Measurements from ENCODE around the gene ZCCHC7.

DNA sequence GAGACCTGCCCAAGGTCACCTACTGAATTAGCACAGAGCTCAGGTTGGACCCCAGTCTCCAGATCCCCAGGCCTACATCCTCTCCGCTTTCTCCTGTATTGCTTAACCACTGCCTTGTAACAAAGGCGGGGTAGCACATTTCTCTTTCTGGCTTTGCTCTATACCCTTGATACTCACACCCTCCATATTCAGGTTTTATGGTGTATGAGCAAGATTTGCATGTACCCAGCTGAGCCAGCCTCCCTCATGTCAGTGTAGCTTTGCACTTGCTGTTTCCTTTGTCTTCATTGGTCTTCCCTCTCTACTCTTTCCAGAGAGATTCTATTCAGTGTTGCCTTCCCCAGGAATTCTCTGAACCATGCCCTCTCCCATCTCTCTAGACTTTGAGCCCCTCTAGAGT, 19.6 kb upstream of the ZCCHC7 start:
- TF ChIP-seq, protein P1, sequence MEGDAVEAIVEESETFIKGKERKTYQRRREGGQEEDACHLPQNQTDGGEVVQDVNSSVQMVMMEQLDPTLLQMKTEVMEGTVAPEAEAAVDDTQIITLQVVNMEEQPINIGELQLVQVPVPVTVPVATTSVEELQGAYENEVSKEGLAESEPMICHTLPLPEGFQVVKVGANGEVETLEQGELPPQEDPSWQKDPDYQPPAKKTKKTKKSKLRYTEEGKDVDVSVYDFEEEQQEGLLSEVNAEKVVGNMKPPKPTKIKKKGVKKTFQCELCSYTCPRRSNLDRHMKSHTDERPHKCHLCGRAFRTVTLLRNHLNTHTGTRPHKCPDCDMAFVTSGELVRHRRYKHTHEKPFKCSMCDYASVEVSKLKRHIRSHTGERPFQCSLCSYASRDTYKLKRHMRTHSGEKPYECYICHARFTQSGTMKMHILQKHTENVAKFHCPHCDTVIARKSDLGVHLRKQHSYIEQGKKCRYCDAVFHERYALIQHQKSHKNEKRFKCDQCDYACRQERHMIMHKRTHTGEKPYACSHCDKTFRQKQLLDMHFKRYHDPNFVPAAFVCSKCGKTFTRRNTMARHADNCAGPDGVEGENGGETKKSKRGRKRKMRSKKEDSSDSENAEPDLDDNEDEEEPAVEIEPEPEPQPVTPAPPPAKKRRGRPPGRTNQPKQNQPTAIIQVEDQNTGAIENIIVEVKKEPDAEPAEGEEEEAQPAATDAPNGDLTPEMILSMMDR (IDR thresholded peaks at IDR 0.05), result no peak
- TF ChIP-seq POLR2A (IDR thresholded peaks at IDR 0.05), result no peak
